ENCODE measurements around the gene NUP58.
A peak's percentile ranks its signal among the peaks of the same experiment; 100 is the strongest.

- TF ChIP-seq CTCF (IDR thresholded peaks at IDR 0.05), result peak; percentile 49 to 64 (median 57)
- no peak for TF ChIP-seq POLR2AphosphoS5 (IDR thresholded peaks at IDR 0.05)
- TF ChIP-seq EP300 (IDR thresholded peaks at IDR 0.05; ENCODE audit: low read depth), result no peak
Observed at GRCh38 chr13:25375727-25376358, 74.4 kb downstream of the NUP58 start.
